Right hindlimb (tissue), 1 donor: ENCODE results near the gene LSM3.

Source experiments
- DNase-seq: peaks from one replicate; pipeline ENCODE4 v3.0.0-alpha.2; 2018

LSM3 gene

GRCh38 chr3:14178247-14179113, at the start of gene LSM3, which contains the start of gene XPC:
Gene LSM3 (plus strand): TSS chr3:14178817. CDS start chr3:14178861, 44 bp downstream.
Gene XPC (minus strand): TSS chr3:14178601. CDS start chr3:14178568, 33 bp downstream.
- DNase-seq = peak; percentile 98

GRCh38 chr3:14129296-14129695, 49.3 kb upstream of the LSM3 start:
- no peak for DNase-seq

GRCh38 chr3:14130230-14130629, 48.4 kb upstream of the LSM3 start:
- DNase-seq = no peak

GRCh38 chr3:14130707-14131106, 47.9 kb upstream of the LSM3 start:
- DNase-seq = no peak

- DNase-seq = no peak
Observed at GRCh38 chr3:14131134-14131533, 47.5 kb upstream of the LSM3 start.

- no peak for DNase-seq
Observed at GRCh38 chr3:14132120-14132519, 46.5 kb upstream of the LSM3 start.

GRCh38 chr3:14132689-14133088, 45.9 kb upstream of the LSM3 start:
- DNase-seq = no peak

GRCh38 chr3:14133188-14133800, 45.3 kb upstream of the LSM3 start:
- no peak for DNase-seq

GRCh38 chr3:14133876-14134275, 44.7 kb upstream of the LSM3 start:
- no peak for DNase-seq

- no peak for DNase-seq
Observed at GRCh38 chr3:14134291-14134690, 44.3 kb upstream of the LSM3 start.

GRCh38 chr3:14135581-14135980, 43.0 kb upstream of the LSM3 start:
- no peak for DNase-seq

GRCh38 chr3:14137004-14137403, 41.6 kb upstream of the LSM3 start:
- no peak for DNase-seq

- DNase-seq = no peak
Observed at GRCh38 chr3:14137445-14137844, 41.2 kb upstream of the LSM3 start.

- DNase-seq = no peak
Observed at GRCh38 chr3:14138109-14138877, 40.3 kb upstream of the LSM3 start.

- no peak for DNase-seq
Observed at GRCh38 chr3:14138878-14139655, 39.5 kb upstream of the LSM3 start.

- no peak for DNase-seq
Observed at GRCh38 chr3:14139771-14140170, 38.8 kb upstream of the LSM3 start.

GRCh38 chr3:14140668-14141067, 37.9 kb upstream of the LSM3 start:
- no peak for DNase-seq

GRCh38 chr3:14141144-14141543, 37.5 kb upstream of the LSM3 start:
- DNase-seq = no peak

- DNase-seq = no peak
Observed at GRCh38 chr3:14141602-14142341, 36.8 kb upstream of the LSM3 start.

- no peak for DNase-seq
Observed at GRCh38 chr3:14142567-14143270, 35.9 kb upstream of the LSM3 start.
